Measurements from ENCODE around the gene C1orf210. TPM values are rescaled to one million over a fixed set of nuclear protein-coding genes. Genes with fewer than 3 reads are reported as not detected.

The C1orf210 gene
- total RNA-seq, 1 donor from 2014 or later, result 6.6 TPM

DNA sequence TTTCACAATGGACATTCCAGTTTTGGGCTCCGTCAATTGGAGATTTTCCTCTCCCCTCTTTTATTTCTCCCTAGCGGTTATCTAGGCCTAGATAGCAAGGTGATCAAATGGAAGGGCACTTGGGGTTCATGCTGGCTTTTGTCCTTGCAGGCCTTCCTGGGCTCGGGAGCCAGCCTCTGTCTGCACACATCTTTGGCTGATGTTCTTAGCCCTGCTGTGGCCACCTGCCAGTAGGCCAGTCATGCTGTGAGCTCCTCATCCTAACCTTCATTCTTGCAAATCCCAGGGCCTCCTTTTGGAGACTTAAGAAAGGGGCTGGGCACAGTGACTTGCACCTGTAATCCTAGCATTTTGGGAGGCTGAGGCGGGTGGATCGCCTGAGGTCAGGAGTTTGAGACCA is 28.9 kb upstream of the C1orf210 start:
- Histone ChIP-seq H3K36me3 (ENCODE audit: control insufficient read depth, insufficient read depth, low read length) (no peaks in the 10 kb centered on the region), H3K4me3 (ENCODE audit: low read depth, low read length) (no peak overlapping the region), H3K27me3 (ENCODE audit: control insufficient read depth, insufficient read depth, low read length) (peaks cover 5% of the 10 kb centered on the region)
- TF ChIP-seq, protein P1, sequence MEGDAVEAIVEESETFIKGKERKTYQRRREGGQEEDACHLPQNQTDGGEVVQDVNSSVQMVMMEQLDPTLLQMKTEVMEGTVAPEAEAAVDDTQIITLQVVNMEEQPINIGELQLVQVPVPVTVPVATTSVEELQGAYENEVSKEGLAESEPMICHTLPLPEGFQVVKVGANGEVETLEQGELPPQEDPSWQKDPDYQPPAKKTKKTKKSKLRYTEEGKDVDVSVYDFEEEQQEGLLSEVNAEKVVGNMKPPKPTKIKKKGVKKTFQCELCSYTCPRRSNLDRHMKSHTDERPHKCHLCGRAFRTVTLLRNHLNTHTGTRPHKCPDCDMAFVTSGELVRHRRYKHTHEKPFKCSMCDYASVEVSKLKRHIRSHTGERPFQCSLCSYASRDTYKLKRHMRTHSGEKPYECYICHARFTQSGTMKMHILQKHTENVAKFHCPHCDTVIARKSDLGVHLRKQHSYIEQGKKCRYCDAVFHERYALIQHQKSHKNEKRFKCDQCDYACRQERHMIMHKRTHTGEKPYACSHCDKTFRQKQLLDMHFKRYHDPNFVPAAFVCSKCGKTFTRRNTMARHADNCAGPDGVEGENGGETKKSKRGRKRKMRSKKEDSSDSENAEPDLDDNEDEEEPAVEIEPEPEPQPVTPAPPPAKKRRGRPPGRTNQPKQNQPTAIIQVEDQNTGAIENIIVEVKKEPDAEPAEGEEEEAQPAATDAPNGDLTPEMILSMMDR (IDR thresholded peaks at IDR 0.05; ENCODE audit: insufficient read depth, low read length, poor library complexity, severe bottlenecking), result no peak
- no peak for DNase-seq (ENCODE audit: low read depth)

DNA sequence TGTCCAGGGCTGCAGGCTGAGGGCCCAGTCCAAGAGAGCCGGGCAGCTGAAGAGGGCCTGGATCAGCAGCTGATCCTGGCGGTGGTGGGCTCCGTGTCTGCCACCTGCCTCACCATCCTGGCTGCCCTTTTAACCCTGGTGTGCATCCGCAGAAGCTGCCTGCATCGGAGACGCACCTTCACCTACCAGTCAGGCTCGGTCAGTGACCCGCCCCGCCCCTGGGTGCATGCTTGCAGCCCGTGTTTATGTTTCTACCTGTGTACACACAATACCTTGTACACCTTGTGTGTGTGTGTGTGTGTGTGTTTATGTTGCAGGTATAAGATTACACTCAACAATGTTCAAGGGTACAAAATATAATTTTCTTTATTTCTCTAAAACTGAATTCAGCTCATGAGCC is 28.4 kb upstream of the C1orf210 start:
- no peak overlapping the region for H3K4me3 ChIP-seq (ENCODE audit: low read depth, low read length)
- H3K27me3 ChIP-seq (ENCODE audit: control insufficient read depth, insufficient read depth, low read length), result peaks cover 5% of the 10 kb centered on the region
- no peak for DNase-seq (ENCODE audit: low read depth)
- H3K36me3 ChIP-seq (ENCODE audit: control insufficient read depth, insufficient read depth, low read length), result no peaks in the 10 kb centered on the region
- TF ChIP-seq, protein P1 (IDR thresholded peaks at IDR 0.05; ENCODE audit: insufficient read depth, low read length, poor library complexity, severe bottlenecking), result no peak

GRCh38 chr1:43312663-43313515 is 27.5 kb upstream of the C1orf210 start:
- Histone ChIP-seq H3K36me3 (ENCODE audit: control insufficient read depth, insufficient read depth, low read length) (no peaks in the 10 kb centered on the region), H3K4me3 (ENCODE audit: low read depth, low read length) (no peak overlapping the region), H3K27me3 (ENCODE audit: control insufficient read depth, insufficient read depth, low read length) (peaks cover 5% of the 10 kb centered on the region)
- no peak for DNase-seq (ENCODE audit: low read depth)
- TF ChIP-seq, protein P1 (IDR thresholded peaks at IDR 0.05; ENCODE audit: insufficient read depth, low read length, poor library complexity, severe bottlenecking), result no peak

- Histone ChIP-seq H3K36me3 (ENCODE audit: control insufficient read depth, insufficient read depth, low read length) (no peaks in the 10 kb centered on the region), H3K4me3 (ENCODE audit: low read depth, low read length) (no peak overlapping the region), H3K27me3 (ENCODE audit: control insufficient read depth, insufficient read depth, low read length) (peaks cover 7% of the 10 kb centered on the region)
- TF ChIP-seq, protein P1 (IDR thresholded peaks at IDR 0.05; ENCODE audit: insufficient read depth, low read length, poor library complexity, severe bottlenecking), result no peak
- no peak for DNase-seq (ENCODE audit: low read depth)
Measured at GRCh38 chr1:43312212-43312623, 26.8 kb upstream of the C1orf210 start.

DNA sequence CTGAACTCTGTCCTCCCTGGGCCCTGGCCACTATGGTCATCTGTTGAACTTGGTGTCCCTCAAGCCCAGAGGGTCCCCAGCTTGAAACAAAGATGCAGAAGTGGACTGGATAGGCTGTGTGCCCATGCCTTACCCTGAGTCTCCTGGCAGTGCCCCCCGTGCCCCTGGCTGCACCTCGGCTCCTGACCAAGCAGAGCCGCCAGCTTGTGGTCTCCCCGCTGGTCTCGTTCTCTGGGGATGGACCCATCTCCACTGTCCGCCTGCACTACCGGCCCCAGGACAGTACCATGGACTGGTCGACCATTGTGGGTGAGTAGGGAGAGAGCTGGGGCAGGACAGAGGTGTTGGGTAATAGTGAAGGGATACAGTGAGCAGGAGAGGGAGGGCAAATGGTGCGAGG is 26.1 kb upstream of the C1orf210 start:
- DNase-seq (ENCODE audit: low read depth), result no peak
- no peaks in the 10 kb centered on the region for H3K36me3 ChIP-seq (ENCODE audit: control insufficient read depth, insufficient read depth, low read length)
- H3K4me3 ChIP-seq (ENCODE audit: low read depth, low read length), result no peak overlapping the region
- TF ChIP-seq, protein P1 (IDR thresholded peaks at IDR 0.05; ENCODE audit: insufficient read depth, low read length, poor library complexity, severe bottlenecking), result no peak
- H3K27me3 ChIP-seq (ENCODE audit: control insufficient read depth, insufficient read depth, low read length), result peaks cover 7% of the 10 kb centered on the region

All from kidney epithelial cell (primary cell).